HL-60 (cell line): ENCODE data around the gene ACACB.

Source experiments
- CTCF ChIP-seq: IDR thresholded peaks from one replicate; pipeline ENCODE4 v1.5.1; 2011; ENCODE audit warnings: low read length, control low read depth, inconsistent platforms; ENCODE audit not compliant: insufficient read depth
- GABPA ChIP-seq: IDR thresholded peaks from 2 replicates; pipeline ENCODE4 v1.6.1; 2012; ENCODE audit warnings: low read depth
- POLR2AphosphoS5 ChIP-seq: IDR thresholded peaks from 2 replicates; pipeline ENCODE4 v1.6.1; 2012; ENCODE audit warnings: low read depth
- REST ChIP-seq: IDR thresholded peaks from 2 replicates; pipeline ENCODE4 v1.6.1; 2012; ENCODE audit warnings: low read depth; ENCODE audit not compliant: insufficient replicate concordance

DNA sequence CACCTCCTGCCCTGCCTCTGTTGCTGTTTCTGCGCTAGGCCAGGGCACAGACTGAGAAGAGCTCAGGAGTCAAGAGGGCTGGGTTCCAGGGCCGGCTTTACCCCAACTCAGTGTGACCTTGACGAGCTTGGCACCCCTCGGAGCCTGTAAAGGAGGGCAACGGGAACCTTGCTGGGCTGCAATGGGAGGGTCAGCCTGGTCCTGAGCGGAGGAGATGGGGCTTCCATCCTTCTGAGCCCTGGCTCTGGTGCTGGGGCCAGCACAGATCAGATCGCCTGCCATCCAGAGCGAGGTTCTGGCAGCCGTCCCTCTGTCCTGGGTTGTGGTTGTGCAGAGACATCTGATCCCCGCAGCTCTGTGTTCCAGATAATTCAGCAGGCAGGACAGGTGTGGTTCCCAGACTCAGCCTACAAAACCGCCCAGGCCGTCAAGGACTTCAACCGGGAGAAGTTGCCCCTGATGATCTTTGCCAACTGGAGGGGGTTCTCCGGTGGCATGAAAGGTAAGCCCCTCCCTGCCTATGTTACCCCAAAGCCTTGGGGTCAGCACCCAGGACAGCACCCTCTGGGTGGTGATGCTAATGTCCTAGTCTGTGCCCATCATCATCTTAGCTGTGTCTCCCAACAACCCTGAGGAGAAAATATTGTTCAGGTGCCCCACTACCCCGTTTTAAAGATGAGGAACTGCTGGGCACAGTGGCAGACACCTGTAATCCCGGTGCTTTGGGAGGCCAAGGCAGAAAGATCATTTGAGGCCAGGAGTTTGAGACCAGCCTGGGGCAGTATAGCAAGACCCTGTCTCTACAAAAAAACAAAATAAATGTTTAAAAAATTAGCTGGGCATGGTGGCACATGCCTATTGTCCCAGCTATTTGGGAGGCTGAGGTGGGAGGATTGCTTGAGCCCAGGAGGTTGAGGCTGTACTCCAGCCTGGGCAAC, 142.5 kb downstream of the ACACB start:
- TF ChIP-seq CTCF, result no peak
- peak; percentile 88 for TF ChIP-seq REST
- no peak for TF ChIP-seq POLR2AphosphoS5
- TF ChIP-seq GABPA, result no peak
